Ascending aorta (tissue), 2 donors: ENCODE measurements around the gene PCSK5. TPM values are rescaled to one million over a fixed set of nuclear protein-coding genes. Genes with fewer than 3 reads are reported as not detected.

Source experiments
- DNase-seq, 2 donors: peaks; one replicate each; pipeline ENCODE4 v3.0.0-alpha.2; 2019; ENCODE audit warnings: low spot score in 2 of 2
- H3K27ac ChIP-seq, 2 donors: fragments of 200-600 bp; sonication (generic); one replicate each; pipeline ENCODE4 v1.5.1; 2016 to 2017; ENCODE audit warnings: mild to moderate bottlenecking in 1 of 2
- H3K27me3 ChIP-seq: fragments of 200-600 bp; sonication (generic); one replicate; pipeline ENCODE4 v1.5.1; 2017
- H3K36me3 ChIP-seq, 2 donors: fragments of 200-600 bp; sonication (generic); one replicate each; pipeline ENCODE4 v1.5.1; 2016
- H3K4me1 ChIP-seq, 2 donors: fragments of 200-600 bp; sonication (generic); one replicate each; pipeline ENCODE4 v1.5.1; 2016 to 2017; ENCODE audit warnings: mild to moderate bottlenecking in 1 of 2
- H3K4me3 ChIP-seq, 2 donors: fragments of 200-600 bp; sonication (generic); one replicate each; pipeline ENCODE4 v1.5.1; 2016 to 2017; ENCODE audit warnings: mild to moderate bottlenecking in 1 of 2
- H3K9me3 ChIP-seq, 2 donors: fragments of 200-600 bp; sonication (generic); one replicate each; pipeline ENCODE4 v1.5.1; 2016
- intact Hi-C: fragments of 100-400 bp; cut with DNase I; formaldehyde crosslinking; loops from one replicate; pipeline ENCODE4 v1.15.1; 2023
- total RNA-seq: library from RNA; depleted of rRNA; stranded (reverse); fragments of >200 nt; gene quantifications from one replicate; pipeline ENCODE4 v1.1.0, GENCODE V29; 2016
- TF ChIP-seq, protein P1 (sequence below), 3 experiments: fragments of 200-600 bp in 2 of 3; fragments of 450-650 bp in 1 of 3; sonication (generic) in 2 of 3; IDR thresholded peaks; one replicate each; pipeline ENCODE4 v1.5.1; 2016 to 2019; ENCODE audit warnings: antibody characterized with exemption in 3 of 3, mild to moderate bottlenecking in 1 of 3, moderate library complexity in 1 of 3

PCSK5 gene
- total RNA-seq, 1 donor from 2014 or later: 66.3 TPM

- intact Hi-C loops: loop anchor here (10.0 kb wide), 2 partner anchors 509 to 1449 kb away; partner anchors contain the start of gene PRUNE2
- H3K4me1 ChIP-seq: peaks cover 0 to 11% of the 10 kb centered on the region in 2 donors
- no peak overlapping the region for H3K27ac ChIP-seq
- no peaks in the 10 kb centered on the region for H3K9me3 ChIP-seq
- H3K36me3 ChIP-seq: no peaks in the 10 kb centered on the region
- TF ChIP-seq, protein P1, sequence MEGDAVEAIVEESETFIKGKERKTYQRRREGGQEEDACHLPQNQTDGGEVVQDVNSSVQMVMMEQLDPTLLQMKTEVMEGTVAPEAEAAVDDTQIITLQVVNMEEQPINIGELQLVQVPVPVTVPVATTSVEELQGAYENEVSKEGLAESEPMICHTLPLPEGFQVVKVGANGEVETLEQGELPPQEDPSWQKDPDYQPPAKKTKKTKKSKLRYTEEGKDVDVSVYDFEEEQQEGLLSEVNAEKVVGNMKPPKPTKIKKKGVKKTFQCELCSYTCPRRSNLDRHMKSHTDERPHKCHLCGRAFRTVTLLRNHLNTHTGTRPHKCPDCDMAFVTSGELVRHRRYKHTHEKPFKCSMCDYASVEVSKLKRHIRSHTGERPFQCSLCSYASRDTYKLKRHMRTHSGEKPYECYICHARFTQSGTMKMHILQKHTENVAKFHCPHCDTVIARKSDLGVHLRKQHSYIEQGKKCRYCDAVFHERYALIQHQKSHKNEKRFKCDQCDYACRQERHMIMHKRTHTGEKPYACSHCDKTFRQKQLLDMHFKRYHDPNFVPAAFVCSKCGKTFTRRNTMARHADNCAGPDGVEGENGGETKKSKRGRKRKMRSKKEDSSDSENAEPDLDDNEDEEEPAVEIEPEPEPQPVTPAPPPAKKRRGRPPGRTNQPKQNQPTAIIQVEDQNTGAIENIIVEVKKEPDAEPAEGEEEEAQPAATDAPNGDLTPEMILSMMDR (IDR thresholded peaks at IDR 0.05): no peak
- no peak for DNase-seq
- H3K27me3 ChIP-seq: no peaks in the 10 kb centered on the region
- H3K4me3 ChIP-seq: no peak overlapping the region
These were observed 505.7 kb downstream of the PCSK5 start for GRCh38 chr9:76396144-76396543.

DNA sequence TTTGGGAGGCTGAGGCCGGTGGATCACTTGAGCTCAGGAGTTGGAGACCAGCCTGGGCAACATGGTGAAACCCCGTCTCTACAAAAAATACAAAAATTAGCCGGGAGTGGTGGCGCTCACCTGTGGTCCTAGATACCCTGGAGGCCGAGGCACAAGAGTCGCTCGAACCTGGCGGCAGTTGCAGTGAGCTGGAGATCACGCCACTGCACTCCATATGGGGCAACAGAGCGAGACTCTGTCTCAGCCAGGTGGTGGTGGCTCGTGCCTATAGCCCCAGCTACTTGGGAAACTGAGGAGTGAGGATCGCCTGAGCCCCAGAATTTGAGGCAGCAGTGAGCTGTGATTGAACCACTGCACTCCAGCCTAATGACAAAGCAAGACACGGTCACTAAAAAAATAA, 506.1 kb downstream of the PCSK5 start:
- Histone ChIP-seq H3K27me3 (no peaks in the 10 kb centered on the region), H3K4me3 (no peak overlapping the region), H3K4me1 (peaks cover 0 to 11% of the 10 kb centered on the region in 2 donors), H3K36me3 (no peaks in the 10 kb centered on the region), H3K9me3 (no peaks in the 10 kb centered on the region), H3K27ac (no peak overlapping the region)
- TF ChIP-seq, protein P1 (IDR thresholded peaks at IDR 0.05): no peak
- DNase-seq: no peak
- intact Hi-C loops: loop anchor here (10.0 kb wide), 2 partner anchors 508 to 1448 kb away; partner anchors contain the start of gene PRUNE2

DNA sequence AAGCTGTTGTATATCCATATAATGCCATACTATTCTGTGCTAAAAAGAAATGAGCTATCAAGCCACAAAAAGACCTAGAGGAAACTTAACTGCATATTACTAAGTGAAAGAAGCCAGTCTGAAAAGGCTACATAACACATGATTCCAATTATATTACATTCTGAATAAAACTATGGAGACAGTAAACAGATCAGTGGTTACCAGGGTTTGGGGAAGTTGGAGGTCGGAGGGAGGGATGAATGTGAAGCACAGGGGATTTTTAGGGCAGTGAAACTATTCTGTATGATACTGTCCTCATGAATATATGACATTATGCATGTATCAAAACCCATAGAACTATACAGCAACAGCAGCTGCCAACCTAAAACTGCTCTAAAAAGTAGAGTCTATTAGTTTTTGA, 509.4 kb downstream of the PCSK5 start:
- TF ChIP-seq, protein P1 (IDR thresholded peaks at IDR 0.05): no peak
- H3K27ac ChIP-seq: no peak overlapping the region
- no peaks in the 10 kb centered on the region for H3K27me3 ChIP-seq
- H3K4me1 ChIP-seq: peaks cover 3 to 16% of the 10 kb centered on the region in 2 donors
- DNase-seq: no peak
- H3K36me3 ChIP-seq: no peaks in the 10 kb centered on the region
- intact Hi-C loops: loop anchor here (5.0 to 10.0 kb wide), 3 partner anchors 302 to 1445 kb away; partner anchors contain the start of gene PRUNE2
- H3K9me3 ChIP-seq: no peaks in the 10 kb centered on the region
- no peak overlapping the region for H3K4me3 ChIP-seq

- intact Hi-C loops: loop anchor here (5.0 kb wide), 1 partner anchor 302 kb away; no protein-coding TSS in a partner anchor
- no peaks in the 10 kb centered on the region for H3K36me3 ChIP-seq
- TF ChIP-seq, protein P1 (IDR thresholded peaks at IDR 0.05): no peak
- H3K27me3 ChIP-seq: no peaks in the 10 kb centered on the region
- H3K4me3 ChIP-seq: no peak overlapping the region
- H3K9me3 ChIP-seq: no peaks in the 10 kb centered on the region
- no peak overlapping the region for H3K27ac ChIP-seq
- H3K4me1 ChIP-seq: peaks cover 3 to 9% of the 10 kb centered on the region in 2 donors
- DNase-seq: no peak
These were observed 510.1 kb downstream of the PCSK5 start for GRCh38 chr9:76400534-76401096.

DNA sequence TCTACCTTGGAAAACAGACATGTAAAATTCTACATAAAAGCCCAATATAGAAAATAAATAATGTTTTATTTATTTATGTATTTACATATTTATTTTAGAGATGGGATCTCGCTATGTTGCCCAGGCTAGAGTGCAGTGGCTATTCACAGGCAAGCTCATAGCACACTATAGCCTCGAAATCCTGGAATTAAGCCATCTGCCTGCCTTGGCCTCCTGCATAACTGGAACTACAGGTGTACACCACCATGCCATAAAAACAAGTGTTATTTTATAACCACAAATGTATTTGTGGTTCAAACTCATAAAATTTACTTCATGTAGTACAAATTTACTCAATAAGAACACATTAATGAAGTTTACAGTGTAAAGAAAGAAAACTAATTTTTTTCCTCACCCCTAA, 510.7 kb downstream of the PCSK5 start:
- Histone ChIP-seq H3K4me1 (peaks cover 3 to 8% of the 10 kb centered on the region in 2 donors), H3K27ac (no peak overlapping the region), H3K9me3 (no peaks in the 10 kb centered on the region), H3K36me3 (no peaks in the 10 kb centered on the region), H3K27me3 (no peaks in the 10 kb centered on the region), H3K4me3 (no peak overlapping the region)
- intact Hi-C loops: loop anchor here (5.0 kb wide), 1 partner anchor 301 kb away; no protein-coding TSS in a partner anchor
- TF ChIP-seq, protein P1 (IDR thresholded peaks at IDR 0.05): no peak
- DNase-seq: no peak
